H1 (cell line): ENCODE results near the gene HFM1. TPM values are rescaled to one million over a fixed set of nuclear protein-coding genes. Genes with fewer than 3 reads are reported as not detected.
"Not testable (repeated sequence)": the region's sequence is repeated elsewhere in the genome, so short reads cannot be mapped to it uniquely, and the experiment has no call there.

Experiments used
- CTCF ChIA-PET: fragments of 300-600 bp; sonication (Branson Sonifier 250); formaldehyde crosslinking; loops from one replicate; lab custom pipeline; 2021; ENCODE audit not compliant: partially characterized antibody; lab: Charles Lee
- POLR2A ChIA-PET: fragments of 300-600 bp; sonication (Branson Sonifier 250); formaldehyde crosslinking; loops from one replicate; lab custom pipeline; 2021; ENCODE audit warnings: inconsistent platforms; ENCODE audit not compliant: partially characterized antibody; lab: Charles Lee
- DNase-seq, 2 experiments: peaks; one replicate each; pipeline versions ENCODE4 v3.0.0 to v3.0.0-alpha.2; 2010 to 2022; ENCODE audit warnings: low spot score in 2 of 2, low read depth in 1 of 2, mixed read lengths in 1 of 2
- FAIRE-seq: peaks from 2 replicates; lab custom pipeline; 2011; peaks lifted over from hg19 to GRCh38; lab: Jason Lieb, UNC
- H2AFZ ChIP-seq: 2 replicates; pipeline ENCODE4 v1.8.1; 2012; ENCODE audit warnings: low read length, inconsistent platforms
- H2AK5ac ChIP-seq: 2 replicates; pipeline ENCODE4 v1.6.1; 2013; ENCODE audit warnings: low read depth, low read length
- H2BK120ac ChIP-seq: replicated peaks from 2 replicates; pipeline ENCODE3; 2013; ENCODE audit warnings: low read depth, low read length, inconsistent platforms
- H2BK12ac ChIP-seq: 2 replicates; pipeline ENCODE4 v1.6.1; 2013; ENCODE audit warnings: low read depth, low read length
- H2BK15ac ChIP-seq: 2 replicates; pipeline ENCODE4 v1.6.1; 2013; ENCODE audit warnings: low read length
- H2BK20ac ChIP-seq: 2 replicates; pipeline ENCODE4 v1.6.1; 2013; ENCODE audit warnings: low read length
- H2BK5ac ChIP-seq: 2 replicates; pipeline ENCODE4 v1.6.1; 2013; ENCODE audit warnings: low read depth, low read length
- H3K14ac ChIP-seq: 2 replicates; pipeline ENCODE4 v1.6.1; 2013; ENCODE audit warnings: inconsistent platforms; ENCODE audit not compliant: insufficient read length
- H3K18ac ChIP-seq: 2 replicates; pipeline ENCODE4 v1.6.1; 2013; ENCODE audit warnings: low read length; ENCODE audit errors: extremely low read depth
- H3K23ac ChIP-seq: 2 replicates; pipeline ENCODE4 v1.6.1; 2013; ENCODE audit warnings: inconsistent platforms; ENCODE audit not compliant: insufficient read length
- H3K23me2 ChIP-seq: 2 replicates; pipeline ENCODE4 v1.6.1; 2013; ENCODE audit warnings: low read depth, low read length
- H3K27ac ChIP-seq: 2 replicates; pipeline ENCODE4 v1.6.1; 2011; ENCODE audit warnings: low read depth, low read length, inconsistent platforms
- H3K27me3 ChIP-seq, 4 experiments: replicated peaks in 1 of 4; 1 replicate in 1 of 4; 2 replicates in 3 of 4; pipeline versions ENCODE4 v1.6.1 to v1.8.1; 2011 to 2013; ENCODE audit warnings: low read length in 3 of 4, mild to moderate bottlenecking in 3 of 4, inconsistent platforms in 2 of 4, mixed read lengths in 2 of 4, moderate library complexity in 1 of 4; ENCODE audit not compliant: control insufficient read depth in 3 of 4, insufficient read depth in 3 of 4; ENCODE audit errors: extremely low read depth in 1 of 4
- H3K36me3 ChIP-seq, 4 experiments: 2 replicates each; pipeline versions ENCODE4 v1.6.1 to v1.8.1; 2011 to 2013; ENCODE audit warnings: mild to moderate bottlenecking in 4 of 4, low read length in 3 of 4, moderate library complexity in 2 of 4, control low read depth in 1 of 4, inconsistent platforms in 1 of 4; ENCODE audit not compliant: insufficient read depth in 4 of 4, control insufficient read depth in 2 of 4
- H3K4ac ChIP-seq: replicated peaks from 2 replicates; pipeline ENCODE3; 2013; ENCODE audit warnings: low read length, low read depth, mixed read lengths, inconsistent platforms; ENCODE audit not compliant: insufficient read length
- H3K4me1 ChIP-seq, 4 experiments: replicated peaks in 1 of 4; 1 replicate in 1 of 4; 2 replicates in 3 of 4; pipeline versions ENCODE4 v1.6.1 to v1.8.1; 2011 to 2013; ENCODE audit warnings: low read length in 3 of 4, inconsistent platforms in 2 of 4, mixed read lengths in 1 of 4; ENCODE audit not compliant: insufficient read depth in 4 of 4, control insufficient read depth in 3 of 4
- H3K4me2 ChIP-seq, 2 experiments: 2 replicates each; pipeline versions ENCODE4 v1.6.1 to v1.8.1; 2011 to 2013; ENCODE audit warnings: low read depth in 2 of 2, low read length in 2 of 2, control low read depth in 1 of 2, inconsistent platforms in 1 of 2, mild to moderate bottlenecking in 1 of 2; ENCODE audit not compliant: insufficient read depth in 1 of 2
- H3K4me3 ChIP-seq, 4 experiments: fragments of 200-600, 300-600 bp in 1 of 4; sonication (generic), shearing (Covaris generic), sonication (Bioruptor Twin) in 1 of 4; 2 replicates each; pipeline versions ENCODE4 v1.5.1 to v1.8.1; 2011 to 2016; ENCODE audit warnings: low read length in 4 of 4, low read depth in 3 of 4, control low read depth in 2 of 4, inconsistent platforms in 2 of 4, mild to moderate bottlenecking in 2 of 4, mixed read lengths in 1 of 4, moderate library complexity in 1 of 4; ENCODE audit not compliant: insufficient read depth in 2 of 4; ENCODE audit errors: extremely low read depth in 1 of 4
- H3K56ac ChIP-seq: replicated peaks from 2 replicates; pipeline ENCODE3; 2013; ENCODE audit warnings: low read depth, mild to moderate bottlenecking, mixed read lengths, low read length, inconsistent platforms; ENCODE audit not compliant: insufficient read length
- H3K79me1 ChIP-seq: 2 replicates; pipeline ENCODE4 v1.6.1; 2013; ENCODE audit warnings: low read depth, low read length, control low read depth
- H3K79me2 ChIP-seq, 2 experiments: 2 replicates each; pipeline versions ENCODE4 v1.6.1 to v1.8.1; 2012 to 2013; ENCODE audit warnings: low read length in 2 of 2, mild to moderate bottlenecking in 2 of 2, inconsistent platforms in 1 of 2; ENCODE audit not compliant: insufficient read depth in 2 of 2, control insufficient read depth in 1 of 2
- H3K9ac ChIP-seq, 4 experiments: replicated peaks in 1 of 4; 1 replicate in 1 of 4; 2 replicates in 3 of 4; pipeline versions ENCODE4 v1.6.1 to v1.8.1; 2011 to 2013; ENCODE audit warnings: low read depth in 3 of 4, low read length in 3 of 4, control low read depth in 2 of 4, mild to moderate bottlenecking in 2 of 4, moderate library complexity in 2 of 4, inconsistent platforms in 1 of 4; ENCODE audit errors: extremely low read depth in 1 of 4
- H3K9me3 ChIP-seq, 2 experiments: 2 replicates each; pipeline versions ENCODE4 v1.6.1 to v1.8.1; 2012 to 2013; ENCODE audit warnings: mild to moderate bottlenecking in 2 of 2, moderate library complexity in 2 of 2, control low read depth in 1 of 2, inconsistent platforms in 1 of 2, low read depth in 1 of 2, low read length in 1 of 2, mixed read lengths in 1 of 2; ENCODE audit not compliant: insufficient read depth in 2 of 2
- H4K20me1 ChIP-seq, 2 experiments: replicated peaks in 1 of 2; 2 replicates each; pipeline versions ENCODE3 to v1.8.1; 2011 to 2013; ENCODE audit warnings: inconsistent platforms in 2 of 2, low read length in 2 of 2, mild to moderate bottlenecking in 1 of 2; ENCODE audit not compliant: insufficient read depth in 2 of 2, control insufficient read depth in 1 of 2
- H4K5ac ChIP-seq: 2 replicates; pipeline ENCODE4 v1.6.1; 2013; ENCODE audit warnings: low read length, low read depth, mixed read lengths, inconsistent platforms; ENCODE audit not compliant: insufficient read length
- H4K8ac ChIP-seq: 2 replicates; pipeline ENCODE4 v1.8.0; 2013; ENCODE audit warnings: mild to moderate bottlenecking, moderate library complexity, low read length, inconsistent platforms; ENCODE audit not compliant: insufficient read depth; ENCODE audit errors: extremely low read depth
- H4K91ac ChIP-seq: replicated peaks from 2 replicates; pipeline ENCODE3; 2013; ENCODE audit warnings: low read length, mixed read lengths, inconsistent platforms; ENCODE audit not compliant: insufficient read length
- WGBS, 2 experiments: shearing (Covaris generic) in 1 of 2; methylation state at CpG; one replicate each; pipeline versions ENCODE4 v1.1.6 to v1.1.7; 2013 to 2015; ENCODE audit warnings: low lambda C conversion rate in 2 of 2, mixed read lengths in 2 of 2, inconsistent platforms in 1 of 2, low coverage in 1 of 2, missing lambda C conversion rate in 1 of 2; ENCODE audit not compliant: insufficient replicate concordance in 2 of 2, insufficient coverage in 1 of 2, insufficient read length in 1 of 2; ENCODE audit errors: extremely low coverage in 1 of 2, missing lambda C conversion rate in 1 of 2; 5-methylcytosine and 5-hydroxymethylcytosine counted together
- polyA plus RNA-seq, 7 experiments: library from polyadenylated mRNA; depleted of rRNA in 3 of 7; stranded (reverse) in 5 of 7; unstranded in 2 of 7; fragments of >200 nt in 5 of 7; fragments of 200-250 nt in 2 of 7; gene quantifications; 1 replicate in 5 of 7; 2 replicates in 1 of 7; 4 replicates in 1 of 7; pipeline versions ENCODE4 v1.2.1 to v1.2.3, GENCODE V29; 2011 to 2013; ENCODE audit warnings: missing spikeins in 2 of 7, mixed read lengths in 2 of 7
- total RNA-seq: library from RNA; stranded (reverse); fragmentation: NEBNext Ultra II Directional; extraction: Animal tissue kit (Norgen Biotek cat#: 25700); gene quantifications from 2 replicates; pipeline ENCODE4 v1.2.1, GENCODE V29; 2021

HFM1 gene
- total and polyA plus RNA-seq, 2 of the 8 experiments (the other 6 are each of a cell fraction or from before 2014, with no cell fraction given) = 0.23 to 1.2 TPM

- H4K20me1 ChIP-seq, H2BK5ac ChIP-seq, H3K36me3 ChIP-seq, H3K4ac ChIP-seq, H3K9ac ChIP-seq, H3K56ac ChIP-seq, POLR2A ChIA-PET, H3K14ac ChIP-seq, H3K4me3 ChIP-seq, H2AFZ ChIP-seq, H2AK5ac ChIP-seq, H4K5ac ChIP-seq, H3K4me2 ChIP-seq, H3K18ac ChIP-seq, H3K4me1 ChIP-seq, H3K23ac ChIP-seq, H3K23me2 ChIP-seq, DNase-seq, H3K27ac ChIP-seq, H4K91ac ChIP-seq, H2BK120ac ChIP-seq, H2BK15ac ChIP-seq, H3K79me2 ChIP-seq, H3K79me1 ChIP-seq, H4K8ac ChIP-seq, FAIRE-seq, H3K27me3 ChIP-seq, H2BK12ac ChIP-seq, H2BK20ac ChIP-seq: not testable (repeated sequence)
- CTCF ChIA-PET = interaction anchor here (1.0 kb wide), 1 partner anchor 557 kb away, joined by 3 read pairs; no protein-coding TSS in a partner anchor
- 94% methylated on average over 9 of the region's 19 CpGs; no CpG with 5 or more reads in 1 of the 2 experiments for WGBS, 2 experiments
- H3K9me3 ChIP-seq = peaks cover 5 to 12% of the 10 kb centered on the region in 2 experiments; a peak in 1 of 4 replicates
Observed at GRCh38 chr1:91286259-91286961, 118.2 kb downstream of the HFM1 start.
